HT1080 (cell line): ENCODE data around the gene DCDC2. TPM values are rescaled to one million over a fixed set of nuclear protein-coding genes. Genes with fewer than 3 reads are reported as not detected.
"Not testable (repeated sequence)": the region's sequence is repeated elsewhere in the genome, so short reads cannot be mapped to it uniquely, and the experiment has no call there.

Source experiments
- DNase-seq: peaks from one replicate; pipeline ENCODE4 v3.0.0-alpha.2; 2015; ENCODE audit warnings: low read depth
- total RNA-seq: library from RNA; depleted of rRNA; stranded (reverse); fragments of >200 nt; shearing (Covaris generic); gene quantifications from 2 replicates; pipeline ENCODE4 v1.2.3, GENCODE V29; 2014

DCDC2 gene
- total RNA-seq, 1 experiment from 2014 or later: 0.27 TPM

DNA sequence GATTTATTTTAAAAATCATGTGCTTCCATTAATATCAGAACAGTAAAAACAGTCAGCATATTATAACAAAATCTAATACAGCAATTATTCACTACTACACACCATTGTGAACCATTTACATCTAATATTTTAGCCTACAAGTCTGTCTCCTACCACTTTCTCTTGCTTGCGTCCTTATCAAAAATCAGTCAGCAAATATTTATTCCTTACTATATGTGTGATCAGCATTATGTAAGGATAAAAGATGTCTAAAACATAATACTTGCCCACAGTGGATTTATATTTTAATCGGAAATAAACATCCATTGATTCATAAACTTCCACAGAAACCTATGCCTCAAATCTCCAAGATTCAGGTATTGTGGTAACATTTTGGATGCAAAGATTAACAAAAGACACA is 132.0 kb downstream of the DCDC2 start:
- DNase-seq: no peak

DNA sequence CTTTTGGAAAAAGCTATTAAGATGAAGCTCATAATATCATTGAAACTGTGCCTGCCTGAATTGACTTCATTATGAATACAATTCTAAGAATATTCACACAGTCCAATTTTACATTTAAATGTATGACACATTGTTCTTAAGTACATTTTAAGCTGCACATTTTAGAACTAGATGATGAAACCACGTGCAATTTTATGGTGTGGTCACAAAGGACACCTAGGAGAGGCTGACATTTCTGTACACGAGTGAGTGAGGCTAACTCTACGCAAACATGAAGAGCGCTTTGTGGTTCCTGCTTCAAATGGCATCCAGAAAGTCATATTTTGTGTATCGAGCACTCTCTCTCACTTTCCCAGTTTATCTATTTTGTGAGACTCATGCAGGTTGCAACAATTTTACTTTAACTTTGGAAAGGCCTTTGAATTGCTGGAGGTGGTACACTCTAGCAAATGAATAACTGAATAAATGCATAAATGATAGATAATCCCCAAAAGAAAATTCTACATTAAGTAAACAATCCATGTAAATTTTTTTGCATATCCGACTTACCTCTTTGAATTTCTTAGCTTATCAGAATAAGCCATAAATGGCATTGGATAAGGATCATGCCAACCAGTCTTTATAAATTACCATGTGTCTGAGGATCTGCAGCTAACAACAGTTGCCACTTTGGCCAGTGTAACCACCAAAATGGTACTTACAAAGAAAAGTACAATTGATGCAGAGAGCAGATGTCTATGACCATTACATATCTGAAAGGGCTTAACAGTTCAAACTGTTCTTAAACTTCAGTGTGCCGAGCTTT is 134.5 kb downstream of the DCDC2 start:
- no peak for DNase-seq

DNA sequence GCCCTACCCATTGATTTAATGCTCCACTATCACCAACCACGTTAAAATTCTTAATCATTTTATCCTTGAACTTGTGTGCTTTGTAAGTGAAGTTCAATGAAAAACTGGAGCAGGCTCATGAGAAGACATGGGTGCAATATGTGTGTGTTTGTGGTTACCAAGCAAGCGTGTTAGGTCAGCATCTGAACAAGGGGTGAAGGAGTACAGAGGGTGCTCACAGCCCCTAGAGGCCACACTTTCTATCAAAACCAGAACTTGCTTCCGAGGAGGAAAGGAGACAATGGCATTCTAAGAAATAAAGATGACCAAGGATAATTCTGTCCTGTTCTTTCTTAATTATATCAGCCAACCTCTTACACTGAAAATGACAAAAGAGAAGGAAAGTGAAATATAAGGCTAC is 138.2 kb downstream of the DCDC2 start:
- DNase-seq: no peak

DNA sequence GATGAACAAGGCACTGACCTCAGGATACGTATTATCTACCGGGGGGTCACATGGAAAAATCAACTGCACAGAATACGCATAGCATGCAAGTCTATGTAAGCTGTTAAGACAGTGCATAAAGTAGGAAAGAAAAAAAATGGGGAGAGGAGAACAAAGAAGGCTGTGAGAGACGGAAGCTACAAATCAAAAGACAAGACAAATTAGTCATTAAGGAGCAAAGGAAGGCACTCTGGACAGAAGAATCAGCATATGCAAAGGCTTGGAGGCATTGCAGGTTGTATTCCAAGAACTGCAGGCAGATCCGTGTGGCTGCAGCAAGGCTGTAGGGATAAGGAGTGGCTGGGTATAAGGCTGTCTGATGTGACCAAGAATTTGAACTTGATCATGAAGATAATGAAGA is 142.9 kb downstream of the DCDC2 start:
- peak; percentile 5 for DNase-seq

DNA sequence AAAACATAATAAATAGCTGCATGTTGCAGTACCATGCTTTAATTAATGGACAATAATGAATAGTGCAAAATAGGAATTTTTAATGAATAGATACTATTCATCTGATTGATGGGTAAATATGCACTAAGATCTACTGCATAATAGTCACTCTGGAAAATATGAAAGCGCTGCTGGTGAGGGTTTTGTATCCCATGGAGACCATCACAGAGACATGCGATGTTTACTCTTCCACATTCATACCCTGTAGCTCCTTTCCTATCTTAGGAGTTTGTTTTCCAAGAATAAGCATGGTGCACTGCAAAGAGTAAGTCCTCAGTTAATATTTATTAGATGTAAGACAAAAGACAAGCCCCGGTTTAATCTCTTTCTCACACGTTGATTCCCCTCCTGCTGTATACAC is 150.4 kb downstream of the DCDC2 start:
- no peak for DNase-seq

DNA sequence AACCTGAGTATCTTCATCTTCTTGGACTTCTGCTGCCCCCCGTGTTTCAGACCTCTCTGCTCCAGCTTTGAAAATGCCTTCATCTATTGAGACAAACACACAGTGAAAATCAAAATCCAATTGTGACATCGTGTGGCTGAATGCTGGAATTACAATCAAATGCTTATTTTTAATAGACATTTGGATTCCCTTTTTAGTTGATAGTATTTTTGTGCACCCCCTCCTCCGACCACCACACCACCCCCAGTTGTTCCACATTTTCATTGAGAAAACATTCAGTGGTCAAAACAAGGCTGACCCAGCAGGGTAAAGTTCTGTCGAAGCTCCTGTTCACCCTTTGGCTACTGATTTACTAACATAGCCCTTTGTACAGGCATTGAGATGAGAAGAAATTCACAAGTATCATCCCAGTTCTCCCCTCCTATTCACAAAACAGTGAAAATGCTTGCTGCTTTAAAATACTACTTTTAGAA is 152.8 kb downstream of the DCDC2 start:
- peak; percentile 14 for DNase-seq

DNA sequence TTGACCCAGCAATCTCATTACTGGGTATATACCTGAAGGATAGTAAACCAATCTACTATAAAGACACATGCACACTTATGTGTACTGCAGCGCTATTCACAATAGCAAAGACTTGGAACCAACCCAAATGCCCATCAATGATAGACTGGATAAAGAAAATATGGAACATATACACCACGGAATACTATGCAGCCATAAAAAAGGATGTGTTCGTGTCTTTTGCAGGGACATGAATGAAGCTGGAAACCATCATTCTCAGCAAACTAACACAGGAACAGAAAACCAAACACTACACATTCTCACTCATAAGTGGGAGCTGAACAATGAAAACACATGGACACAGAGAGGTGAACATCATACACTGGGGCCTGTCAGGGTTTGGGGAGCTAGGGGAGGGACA is 153.7 kb downstream of the DCDC2 start:
- not testable (repeated sequence) for DNase-seq

DNA sequence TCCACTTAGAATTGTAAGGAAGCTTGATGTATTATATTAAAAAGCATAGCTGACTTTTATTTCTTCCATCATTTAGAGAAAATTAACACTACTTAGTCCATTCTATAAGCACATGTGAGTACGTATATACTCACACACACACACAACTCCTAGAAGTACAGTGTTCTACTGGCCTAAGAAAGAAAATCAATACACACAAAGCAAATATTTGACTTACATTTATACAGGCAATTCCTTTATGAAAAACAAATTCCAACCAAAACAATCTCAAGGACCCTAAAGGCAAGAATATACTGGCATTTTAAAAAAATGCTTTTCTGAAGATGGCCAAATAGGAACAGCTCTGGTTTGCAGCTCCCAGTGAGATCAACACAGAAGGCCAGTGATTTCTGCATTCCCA is 160.0 kb downstream of the DCDC2 start:
- DNase-seq: no peak

DNA sequence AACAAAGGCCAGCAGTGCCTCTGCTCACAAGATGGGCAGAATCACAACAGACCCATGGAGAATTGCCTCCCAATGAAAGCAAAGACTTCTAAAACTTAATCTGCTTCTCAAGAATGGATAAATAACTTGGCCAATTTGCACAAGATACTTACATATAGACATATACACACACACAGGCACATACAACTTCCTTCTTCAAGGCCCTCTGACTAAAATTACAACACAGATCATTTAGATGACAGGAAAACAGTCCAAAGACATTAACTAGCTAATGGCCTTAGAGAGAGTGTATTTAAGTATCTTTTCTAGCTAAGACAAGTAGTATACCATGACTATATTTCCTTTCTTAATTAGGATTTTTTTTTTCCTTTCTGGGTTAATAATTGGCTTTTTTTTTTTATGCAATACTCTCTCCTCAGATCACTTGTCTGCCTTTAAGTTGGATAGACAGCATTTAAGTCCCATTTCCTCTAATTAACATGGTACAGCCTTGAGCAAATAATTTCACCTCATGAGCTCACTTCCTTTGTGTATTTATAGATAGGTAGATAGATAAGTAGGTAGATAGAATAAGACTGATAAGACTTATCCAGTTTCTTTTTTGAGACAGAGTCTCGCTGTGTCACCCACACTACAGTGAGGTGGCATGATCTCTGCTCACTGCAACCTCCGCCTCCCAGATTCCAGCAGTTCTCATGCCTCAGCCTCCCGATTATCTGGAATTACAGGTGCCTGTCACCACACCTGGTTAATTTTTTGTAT is 161.8 kb downstream of the DCDC2 start:
- no peak for DNase-seq

DNA sequence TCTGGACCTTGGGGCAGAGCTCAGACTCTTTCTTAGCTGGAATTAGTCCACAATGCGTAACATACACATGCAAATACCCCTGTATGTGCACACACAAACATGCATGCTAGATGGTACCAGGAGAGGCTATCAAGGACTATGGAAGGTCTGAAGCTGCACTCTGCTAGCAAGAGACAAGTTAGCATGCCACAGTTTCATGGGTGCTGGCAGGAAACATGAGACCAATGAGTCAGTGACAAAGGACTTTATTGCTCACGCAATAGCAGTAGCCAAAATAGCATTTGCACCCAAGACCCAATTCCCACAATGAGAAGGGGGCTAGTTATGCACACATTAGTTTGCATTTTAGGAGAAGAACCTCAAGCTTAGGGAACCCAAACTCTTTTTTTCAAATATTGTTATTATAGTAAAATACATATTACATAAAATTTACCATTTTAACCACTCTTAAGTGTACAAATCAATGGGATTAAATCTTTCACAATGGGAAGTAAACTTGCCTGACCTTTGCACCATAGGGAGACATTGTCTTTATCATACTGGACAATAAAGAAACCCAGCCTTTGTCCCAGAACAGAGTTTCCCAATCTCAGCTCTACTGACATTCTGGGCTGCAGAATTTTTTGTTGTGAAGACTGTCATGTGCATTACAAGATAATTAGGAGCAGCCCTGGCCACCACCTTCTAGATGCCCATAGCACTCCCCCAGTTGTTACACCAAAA is 162.7 kb downstream of the DCDC2 start:
- no peak for DNase-seq

DNA sequence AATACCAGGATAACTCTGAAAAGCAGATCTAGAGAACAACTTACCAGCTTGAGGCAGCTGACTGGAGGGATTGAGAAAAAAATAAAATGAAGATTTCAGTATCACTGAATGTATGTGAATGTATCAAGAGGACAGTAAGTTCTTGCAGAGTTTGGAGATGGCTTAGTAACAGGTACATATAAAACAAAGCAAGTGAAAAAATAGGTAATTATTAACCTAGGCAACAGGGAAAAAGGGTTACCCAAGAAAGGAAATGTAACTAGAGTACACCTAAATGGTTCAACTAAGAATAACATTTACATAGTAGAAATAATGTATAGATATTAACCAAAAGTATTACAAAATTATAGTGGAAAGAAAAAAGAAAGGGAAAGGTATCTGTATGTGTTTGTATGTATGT is 164.5 kb downstream of the DCDC2 start:
- DNase-seq: no peak

DNA sequence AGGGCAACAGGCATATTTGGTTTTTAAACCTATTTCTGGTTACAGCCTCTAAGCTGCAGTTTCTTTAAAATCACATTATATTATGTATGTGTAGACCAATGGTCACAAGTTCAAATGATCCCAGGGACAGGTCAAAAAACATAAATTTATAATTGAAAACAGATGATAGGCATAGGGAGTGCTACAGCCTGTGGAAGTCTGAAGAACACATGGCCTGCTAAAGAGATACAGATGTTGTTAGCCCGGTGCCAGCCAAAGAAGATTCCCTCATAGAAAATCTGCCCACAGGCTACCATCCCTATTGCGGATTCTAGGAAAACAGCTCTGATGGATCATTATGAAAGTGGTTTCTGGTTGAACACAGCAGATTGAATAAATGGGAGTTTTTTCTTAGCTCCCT is 166.5 kb downstream of the DCDC2 start:
- DNase-seq: no peak

DNA sequence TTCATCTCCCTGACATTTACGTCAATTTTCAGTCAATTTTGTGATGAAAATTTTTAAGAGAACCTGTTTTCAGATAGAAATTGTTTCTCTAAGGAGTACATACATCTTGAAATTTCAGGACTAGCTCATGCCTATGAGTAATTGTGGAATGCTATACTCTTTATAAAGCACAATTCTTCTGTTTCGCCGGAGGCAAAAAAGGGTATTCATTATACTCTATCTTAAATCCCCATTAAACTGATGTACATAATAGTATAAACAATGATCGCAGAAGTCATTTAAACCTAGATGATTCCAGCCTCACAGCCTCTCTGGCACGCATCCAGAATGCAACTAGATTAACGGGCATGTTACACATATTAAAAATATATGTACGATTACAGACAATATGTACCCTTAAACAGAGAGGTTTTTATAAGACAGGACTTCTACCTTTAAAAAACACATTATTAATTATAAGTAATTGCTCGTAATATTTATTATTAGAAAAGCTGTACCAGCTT is 169.2 kb downstream of the DCDC2 start:
- DNase-seq: no peak

DNA sequence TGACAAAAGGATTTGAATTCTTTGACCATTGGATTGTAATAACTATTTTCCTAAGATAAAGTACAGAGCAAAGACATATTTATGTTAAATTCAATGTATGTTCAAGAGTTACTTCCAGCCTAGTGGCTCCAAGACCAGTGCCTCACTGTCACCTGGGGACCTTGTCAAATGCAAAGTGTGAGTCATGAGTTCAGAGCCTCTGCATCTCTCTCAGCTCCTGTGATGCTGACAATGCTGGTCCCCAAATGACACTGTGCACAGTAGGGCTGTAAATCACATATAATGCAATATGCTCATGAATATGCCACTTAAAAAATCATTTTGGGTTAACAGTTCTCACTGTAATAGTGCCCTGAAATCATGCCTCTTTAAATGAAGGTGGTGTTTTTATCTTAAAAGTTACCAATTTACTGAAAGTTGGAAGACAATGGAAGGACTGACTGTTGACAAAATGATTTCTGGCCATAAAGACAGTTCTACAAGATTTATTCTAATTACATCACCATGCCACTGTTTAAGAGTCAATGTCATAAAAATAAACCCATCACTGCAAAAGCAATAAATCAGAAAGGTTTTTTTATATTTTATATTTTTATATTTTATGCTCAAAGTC is 169.8 kb downstream of the DCDC2 start:
- DNase-seq: no peak

DNA sequence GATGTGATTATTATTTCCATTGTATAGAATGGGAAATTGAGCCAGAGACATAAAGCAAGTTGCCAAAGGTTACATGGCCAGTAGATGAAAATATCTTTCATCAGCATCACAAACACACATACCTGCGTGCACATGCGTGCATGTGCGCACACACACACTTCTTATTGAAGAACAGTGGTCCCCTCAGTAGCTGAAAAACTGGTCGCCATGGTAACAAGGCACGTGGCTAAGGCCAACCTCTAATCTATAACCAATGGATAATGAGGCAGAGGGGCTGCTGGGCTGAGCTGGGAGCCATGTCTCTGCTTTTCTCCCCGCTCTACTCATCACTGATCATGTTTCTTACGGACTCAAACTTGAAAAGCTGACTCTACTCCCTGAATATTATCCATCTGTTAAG is 171.5 kb downstream of the DCDC2 start:
- no peak for DNase-seq

DNA sequence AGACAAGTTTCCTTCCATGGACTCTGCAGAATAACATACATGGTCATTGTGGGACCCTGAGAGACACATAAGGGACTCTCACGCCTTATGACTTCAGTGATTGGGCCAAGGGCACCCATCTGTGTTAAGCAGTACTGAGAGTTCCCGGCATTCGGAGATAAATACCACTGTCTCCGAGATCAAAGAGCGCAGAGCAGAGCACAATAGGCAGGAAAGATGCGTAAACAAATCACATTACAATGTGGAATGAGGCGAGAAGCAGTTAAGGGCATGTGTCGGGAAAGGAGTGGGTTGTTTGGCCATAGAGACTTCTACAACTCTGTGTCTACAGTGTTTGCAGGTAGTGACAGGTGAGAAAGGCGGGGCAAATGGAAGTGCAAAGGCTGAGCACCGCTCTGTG is 174.3 kb downstream of the DCDC2 start:
- no peak for DNase-seq

DNA sequence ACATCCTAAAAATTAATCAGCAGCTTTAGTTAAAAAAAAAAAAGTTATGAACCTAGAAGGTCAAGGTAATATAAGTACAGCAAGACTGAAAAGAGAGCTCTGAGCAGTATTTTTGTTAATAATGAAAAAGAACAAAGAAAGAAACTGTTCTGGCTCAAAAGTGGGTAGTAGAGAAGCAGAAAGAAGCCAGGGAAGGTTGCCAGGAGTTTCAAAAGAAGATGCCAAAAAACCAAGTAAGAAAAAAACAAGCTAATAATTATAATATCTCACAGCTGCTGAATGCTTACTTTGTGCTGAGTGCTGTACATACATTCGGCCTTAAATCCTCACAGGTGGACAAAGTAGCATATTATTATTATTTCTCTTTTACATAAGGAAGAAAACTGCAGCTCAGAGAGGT is 200.0 kb downstream of the DCDC2 start:
- DNase-seq: no peak

DNA sequence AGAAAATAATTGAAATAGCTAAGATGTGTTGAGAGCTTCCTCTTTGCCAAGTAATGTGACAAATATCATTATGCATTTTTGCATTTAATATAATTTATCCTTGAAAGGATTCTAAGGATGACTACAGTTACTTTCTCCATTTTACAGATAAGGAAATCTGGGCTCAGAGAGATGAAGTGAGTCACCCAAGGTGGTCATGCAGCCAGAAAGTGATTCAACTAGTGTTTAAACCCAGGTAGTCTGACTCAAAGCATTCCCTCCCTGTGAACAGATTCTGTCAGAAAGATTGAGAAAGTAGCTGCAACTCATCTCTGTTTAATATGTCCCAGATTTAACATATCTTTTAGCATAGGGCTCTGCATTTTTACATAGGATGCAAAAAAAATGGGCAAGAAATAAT is 203.7 kb downstream of the DCDC2 start:
- peak; percentile 6 for DNase-seq

DNA sequence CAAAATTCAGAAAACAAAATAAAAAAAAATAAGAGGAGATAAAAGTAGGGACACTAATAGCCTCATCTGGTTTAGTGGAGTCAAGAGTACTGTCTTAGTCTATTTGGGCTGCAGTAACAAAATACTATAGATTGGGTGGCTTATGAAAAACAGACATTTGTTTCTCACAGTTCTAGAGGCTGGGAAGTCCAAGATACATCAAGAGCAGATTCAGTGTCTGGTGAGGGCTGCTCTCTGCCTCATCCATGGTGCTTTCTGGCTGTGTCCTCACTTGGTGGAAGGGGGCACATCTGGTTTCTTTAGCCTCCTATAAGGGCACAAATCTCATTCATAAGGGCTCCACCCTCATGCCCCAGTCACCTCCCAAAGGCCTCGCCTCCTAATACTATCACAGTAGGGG is 205.8 kb downstream of the DCDC2 start:
- no peak for DNase-seq

DNA sequence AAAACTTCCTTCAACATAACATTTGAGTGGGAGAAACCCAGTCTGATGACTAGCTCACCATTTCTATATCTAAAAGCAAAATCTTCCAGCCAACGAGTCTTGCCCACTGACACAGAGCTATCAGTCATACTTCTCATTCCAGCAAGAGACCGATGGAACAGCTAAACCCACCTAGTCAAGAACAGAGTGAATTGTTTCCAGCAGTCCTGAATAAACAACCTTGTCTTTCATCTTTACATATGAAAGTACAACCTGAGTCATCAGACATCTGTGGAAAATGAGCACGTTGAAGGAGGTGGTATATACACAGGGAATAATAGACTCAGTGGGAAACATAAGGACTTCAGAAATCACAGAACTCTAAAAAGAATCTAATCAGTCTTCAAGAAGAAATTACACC is 208.0 kb downstream of the DCDC2 start:
- DNase-seq: no peak

DNA sequence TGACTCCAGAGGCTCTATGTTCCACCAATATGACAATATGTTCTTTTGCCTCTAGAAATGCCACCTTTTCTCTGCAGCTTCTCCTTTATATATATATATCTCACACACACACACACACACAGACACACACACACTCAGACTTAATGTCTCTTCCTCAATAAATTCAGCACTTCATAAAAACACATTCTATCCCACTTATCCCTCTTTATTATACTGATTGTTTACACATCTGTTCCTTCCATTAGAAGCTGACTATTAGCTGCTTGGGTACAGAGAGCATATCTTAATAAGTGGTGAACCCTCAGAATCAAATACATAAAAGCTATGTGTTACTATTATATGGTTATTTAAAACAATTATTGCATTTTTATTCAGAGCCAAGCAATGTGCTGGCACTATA is 208.6 kb downstream of the DCDC2 start:
- DNase-seq: no peak

DNA sequence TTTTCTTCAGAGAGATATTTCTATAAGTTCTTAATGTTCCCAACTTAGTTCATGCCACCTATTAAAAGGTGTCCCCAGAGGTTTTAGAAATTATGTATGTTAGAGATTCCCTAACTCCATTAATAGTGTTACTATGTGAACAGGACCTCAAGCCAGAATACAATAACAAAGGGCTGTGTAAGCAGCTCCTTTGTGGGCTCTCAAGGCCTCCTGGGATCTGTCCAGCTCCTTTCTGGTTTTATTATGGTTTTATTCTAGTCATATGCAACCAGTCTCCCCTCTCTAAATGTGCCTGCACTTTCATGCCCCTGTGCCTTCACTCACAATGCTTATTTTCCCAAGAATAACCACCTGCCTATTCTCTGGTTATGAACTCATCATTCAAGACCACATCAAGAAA is 209.2 kb downstream of the DCDC2 start:
- no peak for DNase-seq
